Fibroblast of the conjunctiva (primary cell): ENCODE data around the gene PIEZO2.
"Not testable (repeated sequence)": the region's sequence is repeated elsewhere in the genome, so short reads cannot be mapped to it uniquely, and the experiment has no call there.

ENCODE experiments used
- DNase-seq: peaks from one replicate; pipeline ENCODE4 v3.0.0-alpha.2; 2010; ENCODE audit warnings: low read depth

Gene PIEZO2

GRCh38 chr18:10973567-10974203, 175.7 kb downstream of the PIEZO2 start:
- DNase-seq: no peak

- no peak for DNase-seq
These were observed 177.7 kb downstream of the PIEZO2 start for GRCh38 chr18:10971717-10972116.

DNA sequence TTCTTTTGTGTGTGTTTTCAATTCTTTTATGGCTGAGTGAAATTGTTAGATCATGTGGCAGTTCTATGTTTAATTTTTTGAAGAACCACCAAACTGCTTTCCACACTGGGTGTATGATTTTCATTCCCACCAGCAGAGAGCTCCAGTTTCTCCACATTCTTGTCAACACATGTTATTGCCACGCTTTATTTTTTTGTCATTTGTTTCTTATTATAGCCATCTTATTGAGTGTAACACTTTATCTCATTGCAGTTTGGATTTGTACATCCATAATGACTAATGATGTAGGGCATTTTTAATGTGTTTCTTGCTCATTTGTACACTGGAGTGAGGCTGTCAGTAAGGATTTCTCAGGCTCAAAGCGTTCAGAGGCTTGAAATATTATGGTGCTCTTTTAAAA, 184.2 kb downstream of the PIEZO2 start:
- DNase-seq: no peak

DNA sequence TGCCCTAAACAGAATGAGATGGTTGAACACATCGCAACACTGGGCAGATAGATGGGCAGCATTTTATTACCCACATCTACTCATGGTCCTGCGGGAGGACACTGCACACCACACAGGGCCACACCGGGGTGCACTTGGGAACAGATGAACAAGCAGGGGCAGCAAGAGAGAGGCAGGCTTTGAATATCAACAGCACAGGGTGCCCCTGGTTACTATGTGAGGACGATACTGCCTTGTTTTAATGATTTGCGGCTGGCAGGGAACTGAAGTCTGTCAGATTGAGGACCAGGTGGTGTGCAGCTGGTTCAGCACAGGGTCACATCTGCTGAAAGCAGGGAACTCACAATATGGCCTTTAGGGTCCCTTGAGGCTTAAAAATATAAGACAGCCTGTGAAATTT, 195.7 kb downstream of the PIEZO2 start:
- no peak for DNase-seq

DNA sequence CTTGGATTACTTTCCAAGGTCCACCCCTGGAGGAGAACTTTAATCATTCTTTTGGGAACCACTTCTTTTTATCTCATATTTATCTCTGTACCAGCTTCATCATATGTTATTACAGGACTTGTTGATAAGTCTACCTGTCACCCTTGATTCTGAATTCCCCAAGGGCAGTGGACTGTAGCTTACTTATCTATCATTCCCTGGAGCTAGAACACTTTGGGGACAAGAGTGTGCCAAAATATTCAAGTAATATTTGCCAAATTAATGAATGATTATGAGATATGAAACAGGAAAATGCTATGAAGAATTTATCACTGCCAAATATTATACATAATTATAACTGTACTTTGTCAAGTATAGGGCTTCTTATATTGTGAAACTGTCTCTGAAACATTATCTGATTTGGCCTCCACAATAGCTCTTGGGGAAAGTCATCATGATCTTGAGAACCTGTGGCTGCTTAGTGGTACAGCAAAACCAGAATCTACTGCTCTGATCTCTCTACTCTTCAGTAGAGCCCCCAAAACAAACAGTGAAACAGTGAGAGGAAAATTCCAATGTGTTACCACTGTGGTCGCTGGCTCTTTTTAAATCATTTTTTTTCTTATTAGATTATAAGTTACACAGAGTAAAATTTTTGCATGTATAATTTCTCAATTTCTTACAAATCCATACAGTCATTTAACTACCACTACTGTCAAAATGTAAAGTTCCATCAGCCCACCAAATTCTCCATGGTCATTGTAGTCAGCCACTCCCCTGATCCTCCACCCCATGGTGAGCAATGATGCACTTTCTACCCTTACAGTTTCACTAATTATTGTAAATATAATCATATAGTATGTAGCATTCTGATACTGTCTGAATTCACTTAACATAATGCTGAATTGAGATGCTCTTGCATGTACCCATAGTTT, 197.5 kb downstream of the PIEZO2 start:
- no peak for DNase-seq

DNA sequence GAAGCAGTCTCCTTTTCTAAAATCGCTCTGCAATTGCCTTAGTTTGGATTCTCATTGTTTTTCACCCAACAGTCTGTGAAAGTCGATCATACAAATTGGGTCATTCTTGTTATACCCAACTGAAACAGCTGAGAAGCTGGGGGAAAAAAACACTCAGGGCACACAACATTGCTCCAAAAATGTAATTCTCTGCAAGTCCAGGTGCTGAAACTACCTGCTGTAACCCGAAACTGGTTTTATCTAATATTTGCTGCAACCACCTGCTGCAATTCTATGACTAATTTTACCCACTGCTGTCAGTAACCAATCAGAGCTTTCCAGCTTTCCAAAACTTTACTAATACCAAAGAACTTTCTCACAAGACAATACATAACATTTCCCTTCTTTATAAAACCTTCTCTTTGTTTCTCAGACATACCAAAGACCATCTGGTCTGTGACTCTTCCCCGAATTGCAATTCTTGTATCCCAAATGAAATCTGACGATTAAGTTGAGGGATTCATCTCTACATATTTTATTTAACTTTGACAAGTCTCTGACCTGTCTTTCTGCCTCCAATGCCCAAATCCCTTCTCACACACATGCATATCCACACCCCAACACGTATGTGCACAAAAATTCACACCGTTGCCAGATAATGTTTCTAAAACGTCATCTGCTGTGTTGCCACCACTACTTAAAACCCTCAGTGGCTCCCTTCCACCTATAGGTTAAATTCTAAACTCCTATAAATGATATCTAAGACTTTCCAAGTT, 198.3 kb downstream of the PIEZO2 start:
- no peak for DNase-seq

DNA sequence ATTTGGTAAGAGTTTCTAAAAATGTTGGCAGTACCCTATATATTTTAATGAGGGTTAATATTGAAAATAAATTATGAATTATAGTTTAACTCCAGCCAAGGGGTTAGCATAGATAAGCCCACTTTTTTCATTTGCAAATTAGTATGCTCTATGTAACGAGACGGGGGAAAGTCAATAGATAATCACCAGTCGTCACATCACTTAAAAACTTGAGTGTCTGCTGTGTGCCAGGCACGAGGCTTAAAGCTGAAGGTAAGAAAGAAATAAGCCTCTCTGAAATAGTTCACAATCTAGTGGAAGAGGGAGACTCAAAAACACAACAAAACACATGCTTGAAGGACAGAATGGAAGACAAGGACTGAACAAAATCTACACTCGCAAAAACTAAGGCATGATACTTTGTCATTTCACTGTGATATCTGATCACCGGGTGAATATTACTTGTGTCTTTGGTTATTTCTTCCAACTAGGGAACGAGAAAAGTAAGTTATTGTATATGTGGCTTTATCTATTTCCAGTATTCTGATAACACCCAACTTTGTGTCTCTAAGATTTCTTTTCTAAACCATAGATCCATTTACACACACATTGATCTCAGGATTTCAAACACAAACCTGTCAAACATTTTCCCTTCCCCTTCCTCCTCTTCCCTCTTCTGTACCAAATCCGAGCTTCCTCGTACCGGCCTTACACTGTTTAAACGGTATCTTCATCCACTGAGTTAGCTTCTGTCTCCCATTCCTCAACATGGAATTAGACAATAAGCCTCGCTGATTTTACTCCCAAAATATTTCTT, 199.1 kb downstream of the PIEZO2 start:
- DNase-seq: no peak

DNA sequence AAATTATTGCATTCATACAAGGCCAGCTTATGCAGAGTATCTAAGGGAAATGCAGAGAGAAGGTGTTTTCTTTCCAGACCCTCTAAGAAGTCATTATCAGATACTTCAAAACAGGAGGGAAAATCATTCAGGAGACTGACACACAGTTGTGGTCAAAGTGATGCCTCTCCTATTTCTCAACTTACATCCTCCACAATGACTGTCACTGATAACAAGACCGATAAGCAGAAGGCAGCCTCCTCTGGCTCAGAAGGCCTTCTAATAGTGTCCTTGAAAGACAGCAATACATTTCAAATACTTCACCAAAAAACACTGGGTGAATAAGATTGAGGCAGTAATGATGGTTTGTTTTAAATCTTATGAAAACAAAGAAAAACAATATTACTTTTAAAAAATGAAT, 199.7 kb downstream of the PIEZO2 start:
- no peak for DNase-seq

DNA sequence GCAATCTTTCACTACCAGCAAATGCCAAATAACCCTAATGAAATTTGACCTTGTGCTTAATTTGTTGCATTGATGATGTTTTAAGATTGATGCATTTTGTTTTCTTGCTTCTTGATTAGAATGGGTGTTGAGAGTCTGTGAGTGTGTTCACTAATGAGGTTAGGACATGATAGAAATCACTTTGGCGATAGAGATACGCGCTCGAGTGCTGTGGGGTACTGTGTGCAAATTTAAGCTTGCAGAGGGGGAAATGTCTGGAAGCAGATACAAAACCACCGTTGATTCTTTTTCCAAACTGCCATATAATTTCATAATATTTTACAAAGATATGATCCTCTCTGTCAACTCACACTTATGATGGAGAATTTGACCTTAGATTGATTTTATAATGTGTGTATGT, 200.9 kb downstream of the PIEZO2 start:
- DNase-seq: no peak

- no peak for DNase-seq
These were observed 203.3 kb downstream of the PIEZO2 start for GRCh38 chr18:10946058-10946457.

DNA sequence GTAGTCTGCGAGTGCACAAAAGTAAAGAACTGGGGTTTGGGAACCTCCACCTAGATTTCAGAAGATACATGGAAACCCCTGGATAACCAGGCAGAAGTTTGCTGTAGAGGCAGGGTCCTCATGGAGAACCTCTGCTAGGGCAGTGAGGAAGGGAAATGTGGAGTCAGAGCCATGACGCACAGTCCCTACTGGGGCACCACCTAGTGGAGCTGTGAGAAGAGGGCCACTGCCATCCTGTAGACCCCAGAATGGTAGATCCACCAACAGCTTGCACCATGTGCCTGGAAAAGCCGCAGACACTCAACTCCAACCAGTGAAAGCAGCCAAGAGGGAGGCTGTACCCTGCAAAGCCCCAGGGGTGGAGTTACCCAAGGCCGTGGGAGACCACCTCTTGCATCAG, 206.4 kb downstream of the PIEZO2 start:
- DNase-seq: no peak

- DNase-seq: no peak
These were observed 209.5 kb downstream of the PIEZO2 start for GRCh38 chr18:10939822-10940221.

GRCh38 chr18:10937743-10938640, 211.4 kb downstream of the PIEZO2 start:
- no peak for DNase-seq

GRCh38 chr18:10936176-10937053, 213.0 kb downstream of the PIEZO2 start:
- peak; percentile 56 for DNase-seq

- no peak for DNase-seq
These were observed 213.8 kb downstream of the PIEZO2 start for GRCh38 chr18:10935588-10935987.

DNA sequence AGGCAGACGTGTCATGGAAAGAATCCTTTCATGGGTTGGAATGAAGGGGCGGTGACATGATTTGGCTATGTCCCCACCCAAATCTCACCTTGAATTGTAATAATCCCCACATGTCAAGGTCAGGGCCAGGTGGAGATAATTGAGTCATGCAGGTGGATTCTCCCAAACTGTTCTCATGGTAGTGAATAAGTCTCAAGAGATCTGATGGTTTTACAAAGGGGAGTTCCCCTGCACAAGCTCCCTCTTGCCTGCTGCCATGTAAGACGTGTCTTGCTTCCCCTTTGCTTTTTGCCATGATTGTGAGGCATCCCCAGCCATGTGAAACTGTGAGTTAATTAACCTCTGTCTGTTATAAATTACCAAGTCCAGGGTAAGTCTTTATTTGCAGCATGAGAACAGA, 215.7 kb downstream of the PIEZO2 start:
- DNase-seq: not testable (repeated sequence)

DNA sequence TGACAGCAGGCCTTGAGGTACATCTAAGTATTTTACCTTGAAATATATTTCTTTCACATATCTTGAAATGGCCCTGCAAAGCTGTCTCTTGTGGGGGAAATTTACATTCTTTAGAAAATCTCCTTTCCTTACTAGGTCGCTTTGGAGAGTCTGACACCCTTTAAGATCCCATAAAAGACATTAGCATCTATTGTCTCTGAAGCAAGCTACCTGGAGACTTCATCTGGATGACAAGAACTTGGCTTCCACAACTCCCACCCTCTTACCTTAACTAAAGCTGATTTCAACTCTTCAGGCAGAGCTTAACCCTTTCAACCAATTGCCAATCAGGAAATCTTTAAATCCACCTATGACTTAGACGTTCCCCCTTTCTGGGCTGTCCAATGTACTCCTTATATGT, 219.3 kb downstream of the PIEZO2 start:
- no peak for DNase-seq

GRCh38 chr18:10928772-10929373, 220.5 kb downstream of the PIEZO2 start:
- DNase-seq: no peak

DNA sequence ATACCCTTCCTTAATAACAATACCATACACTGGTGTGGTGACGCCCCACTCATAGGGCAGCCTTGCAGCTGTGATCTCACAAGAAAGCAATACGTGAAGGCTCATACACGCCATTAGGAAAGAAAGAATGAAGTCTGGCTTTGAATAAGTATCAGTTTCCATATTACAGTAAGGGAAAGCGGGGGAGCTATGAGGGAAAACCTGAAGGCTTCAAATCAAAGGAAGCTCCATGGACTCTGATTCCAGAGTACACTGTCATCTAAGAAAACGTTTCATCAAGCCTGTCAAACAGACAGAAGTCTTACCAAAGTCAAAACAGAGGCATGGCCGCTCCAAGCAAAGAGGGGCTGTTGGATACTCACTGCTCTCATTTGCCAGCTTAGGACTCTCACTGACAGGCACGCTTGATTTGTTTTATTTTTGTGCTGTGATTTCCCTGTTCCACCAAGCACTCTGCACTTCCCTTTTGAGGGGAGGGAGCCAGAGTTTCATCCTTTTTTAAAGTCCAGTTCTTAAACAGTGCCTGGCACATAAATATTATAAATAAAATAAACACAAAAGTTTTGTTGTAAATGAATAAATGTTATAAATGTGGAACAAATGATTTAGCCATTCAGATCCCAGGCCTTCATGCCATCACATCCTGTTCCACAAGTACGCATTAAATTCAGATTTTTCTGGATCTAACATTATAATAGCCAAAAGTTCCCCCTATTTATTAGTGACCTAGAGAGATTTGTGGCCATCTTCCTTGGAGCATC, 221.2 kb downstream of the PIEZO2 start:
- DNase-seq: no peak
